HG03066 (cell line): ENCODE results near the gene NTRK1.

Source experiments
- ATAC-seq: cut with Tn5 transposase; IDR thresholded peaks from one replicate; pipeline ENCODE4 v1.9.1; 2021; ENCODE audit warnings: low read depth; ENCODE audit not compliant: unreplicated experiment

Gene NTRK1

DNA sequence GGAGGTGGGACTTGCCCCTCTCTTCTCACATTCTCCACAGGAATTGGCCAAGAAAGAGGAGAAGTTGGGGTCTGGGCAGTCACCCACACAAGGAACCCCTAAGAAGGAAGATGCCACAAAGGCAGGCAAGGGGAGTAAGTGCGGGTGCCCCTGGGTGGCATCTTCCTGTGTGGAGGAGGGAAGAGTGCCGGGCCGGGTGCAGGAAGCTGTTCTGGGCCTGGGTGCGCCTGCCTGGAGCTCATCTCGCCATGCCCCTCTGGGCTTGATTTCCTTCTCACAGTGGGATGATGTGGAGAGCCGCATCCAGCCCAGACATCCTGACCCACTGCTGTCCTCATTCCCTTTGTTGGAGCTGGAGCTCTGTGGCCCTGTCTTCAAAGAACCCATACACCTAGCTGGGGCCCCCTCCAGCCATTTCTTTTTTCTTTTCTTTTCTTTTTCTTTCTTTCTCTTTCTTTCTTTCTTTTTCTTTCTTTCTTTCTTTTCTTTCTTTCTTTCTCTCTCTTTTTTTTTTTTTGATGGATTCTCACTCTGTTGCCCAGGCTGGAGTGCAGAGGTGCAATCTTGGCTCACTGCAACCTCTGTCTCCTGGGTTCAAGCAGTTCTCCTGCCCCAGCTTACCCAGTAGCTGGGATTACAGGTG, 69.1 kb downstream of the NTRK1 start:
- no peak for ATAC-seq

- ATAC-seq = no peak
Observed at GRCh38 chr1:156930483-156930882, 69.8 kb downstream of the NTRK1 start.
